GM12878 (cell line): Measurements from ENCODE around the gene CCDC70. TPM values are rescaled to one million over a fixed set of nuclear protein-coding genes. Genes with fewer than 3 reads are reported as not detected.

ENCODE experiments used
- ATAC-seq: fragments of 200-7000 bp; cut with Tn5 transposase; 3 replicates; pipeline ENCODE4 v1.9.1; 2020; ENCODE audit warnings: mild to moderate bottlenecking, moderate library complexity
- BruUV-seq: library from RNA; stranded (reverse); fragments of 400-500 nt; replicated peaks from 2 replicates; lab custom pipeline; 2021; lab: Mats Ljungman, UMichigan
- CTCF ChIA-PET: fragments of 300-600 bp; sonication (Branson Sonifier 250); formaldehyde crosslinking; extraction: SDS; loops from one replicate; lab custom pipeline; 2021; ENCODE audit warnings: inconsistent platforms; lab: Yijun Ruan, JAX
- POLR2A ChIA-PET: fragments of 350-600 bp; formaldehyde crosslinking; extraction: SDS; loops from one replicate; lab custom pipeline; 2021; ENCODE audit warnings: inconsistent platforms; lab: Charles Lee
- RAD21 ChIA-PET: fragments of 300-600 bp; sonication (Branson Sonifier 250); formaldehyde crosslinking; loops from one replicate; lab custom pipeline; 2023; ENCODE audit warnings: antibody characterized with exemption; ENCODE audit not compliant: unreplicated experiment; lab: Charles Lee
- SMC1A ChIA-PET: fragments of 300-600 bp; sonication (Branson Sonifier 250); formaldehyde crosslinking; loops from one replicate; lab custom pipeline; 2023; ENCODE audit not compliant: unreplicated experiment, uncharacterized antibody; lab: Charles Lee
- DNase-seq: peaks from one replicate; pipeline ENCODE4 v3.0.0-alpha.2; 2011; ENCODE audit warnings: low read depth, low spot score
- FAIRE-seq: peaks from 3 replicates; lab custom pipeline; 2011; peaks lifted over from hg19 to GRCh38; lab: Jason Lieb, UNC
- H2AFZ ChIP-seq: 2 replicates; pipeline ENCODE4 v1.6.0; 2011; ENCODE audit warnings: low read depth, low read length, control low read depth; ENCODE audit not compliant: control insufficient read depth
- H3K27ac ChIP-seq: 2 replicates; pipeline ENCODE4 v1.5.1; 2011; ENCODE audit warnings: control low read depth; ENCODE audit not compliant: control insufficient read depth, insufficient read depth
- H3K27me3 ChIP-seq, 2 experiments: replicated peaks in 1 of 2; 2 replicates each; pipeline versions ENCODE4 v1.6.0 to v1.6.1; 2011; ENCODE audit warnings: low read length in 1 of 2; ENCODE audit not compliant: control insufficient read depth in 2 of 2, insufficient read depth in 2 of 2
- H3K36me3 ChIP-seq, 2 experiments: 2 replicates each; pipeline ENCODE4 v1.5.1; 2011; ENCODE audit warnings: low read length in 1 of 2; ENCODE audit not compliant: control insufficient read depth in 2 of 2, insufficient read depth in 2 of 2
- H3K4me1 ChIP-seq: 2 replicates; pipeline ENCODE4 v1.6.1; 2011; ENCODE audit warnings: mild to moderate bottlenecking, low read length, moderate library complexity, mixed read lengths; ENCODE audit not compliant: control insufficient read depth, insufficient read depth
- H3K4me2 ChIP-seq: 2 replicates; pipeline ENCODE4 v1.6.0; 2011; ENCODE audit warnings: control low read depth; ENCODE audit not compliant: control insufficient read depth, insufficient read depth
- H3K4me3 ChIP-seq: fragments of 200-600 bp; sonication (generic); 2 replicates; pipeline ENCODE4 v1.5.1; 2016
- H3K79me2 ChIP-seq: 2 replicates; pipeline ENCODE4 v1.6.0; 2011; ENCODE audit warnings: low read length; ENCODE audit not compliant: control insufficient read depth, insufficient read depth
- H3K9ac ChIP-seq: 2 replicates; pipeline ENCODE4 v1.8.0; 2011; ENCODE audit warnings: low read length, control low read depth, mixed read lengths; ENCODE audit not compliant: control insufficient read depth, insufficient read depth
- H3K9me3 ChIP-seq: replicated peaks from 3 replicates; pipeline ENCODE4 v1.5.1; 2011; ENCODE audit warnings: mild to moderate bottlenecking, low read length; ENCODE audit not compliant: control insufficient read depth, insufficient read depth
- H4K20me1 ChIP-seq: 2 replicates; pipeline ENCODE4 v1.6.0; 2011; ENCODE audit not compliant: control insufficient read depth, insufficient read depth
- BHLHE40 ChIP-seq, 2 experiments: fragments of 450-650 bp in 1 of 2; IDR thresholded peaks; 2 replicates each; pipeline ENCODE4 v1.6.1; 2011 to 2017; ENCODE audit warnings: low read depth in 2 of 2, borderline replicate concordance in 1 of 2, improper control_type of control experiment in 1 of 2, low read length in 1 of 2, mild to moderate bottlenecking in 1 of 2
- CBFB ChIP-seq: IDR thresholded peaks from 2 replicates; pipeline ENCODE4 v1.6.1; 2016; ENCODE audit warnings: antibody characterized with exemption, low read depth
- CBX3 ChIP-seq: fragments of 200-600 bp; sonication (generic); IDR thresholded peaks from 2 replicates; pipeline ENCODE4 v1.6.1; 2016; ENCODE audit warnings: low read depth, borderline replicate concordance
- E4F1 ChIP-seq: fragments of 450-650 bp; IDR thresholded peaks from 2 replicates; pipeline ENCODE4 v1.6.1; 2018; ENCODE audit warnings: borderline replicate concordance, mild to moderate bottlenecking; ENCODE audit not compliant: partially characterized antibody
- EZH2 ChIP-seq: IDR thresholded peaks from 2 replicates; pipeline ENCODE4 v1.6.1; 2012; ENCODE audit warnings: low read depth, mild to moderate bottlenecking, control low read depth, inconsistent platforms, low read length, borderline replicate concordance; ENCODE audit not compliant: control insufficient read depth
- FOXK2 ChIP-seq: fragments of 450-650 bp; IDR thresholded peaks from 2 replicates; pipeline ENCODE4 v1.6.1; 2017; ENCODE audit warnings: mild to moderate bottlenecking, moderate library complexity
- GABPA ChIP-seq: IDR thresholded peaks from 2 replicates; pipeline ENCODE4 v1.6.1; 2014; ENCODE audit warnings: antibody characterized with exemption, low read depth, mild to moderate bottlenecking, inconsistent platforms
- LARP7 ChIP-seq: fragments of 450-650 bp; IDR thresholded peaks from 2 replicates; pipeline ENCODE4 v1.6.1; 2017; ENCODE audit warnings: mild to moderate bottlenecking
- MAX ChIP-seq: IDR thresholded peaks from 2 replicates; pipeline ENCODE4 v1.6.1; 2012; ENCODE audit warnings: low read depth, low read length, improper control_type of control experiment
- MTA3 ChIP-seq: IDR thresholded peaks from 2 replicates; pipeline ENCODE4 v1.6.1; 2012; ENCODE audit warnings: low read length, inconsistent platforms, borderline replicate concordance
- NFXL1 ChIP-seq: fragments of 450-650 bp; IDR thresholded peaks from 2 replicates; pipeline ENCODE4 v1.6.1; 2017; ENCODE audit warnings: antibody characterized with exemption, mild to moderate bottlenecking, borderline replicate concordance
- NFYA ChIP-seq: IDR thresholded peaks from 2 replicates; pipeline ENCODE4 v1.6.1; 2011; ENCODE audit warnings: low read depth, mild to moderate bottlenecking, low read length, improper control_type of control experiment, borderline replicate concordance
- PAX8 ChIP-seq: fragments of 450-650 bp; IDR thresholded peaks from 2 replicates; pipeline ENCODE4 v1.6.1; 2017; ENCODE audit warnings: mild to moderate bottlenecking, moderate library complexity
- SREBF2 ChIP-seq: IDR thresholded peaks from 2 replicates; pipeline ENCODE4 v1.6.1; 2012; ENCODE audit warnings: mild to moderate bottlenecking, low read length
- TCF3 ChIP-seq: IDR thresholded peaks from 2 replicates; pipeline ENCODE4 v1.6.1; 2012; ENCODE audit warnings: low read depth, mild to moderate bottlenecking, low read length, borderline replicate concordance; ENCODE audit not compliant: insufficient read depth
- ZZZ3 ChIP-seq: IDR thresholded peaks from 2 replicates; pipeline ENCODE4 v1.6.1; 2011; ENCODE audit warnings: low read depth; ENCODE audit not compliant: control insufficient read depth, insufficient read length
- WGBS: methylation state at CpG from one replicate; pipeline ENCODE4 v1.1.6; 2016; ENCODE audit warnings: low lambda C conversion rate; ENCODE audit not compliant: insufficient replicate concordance, insufficient coverage; ENCODE audit errors: missing lambda C conversion rate; 5-methylcytosine and 5-hydroxymethylcytosine counted together
- in situ Hi-C: fragments of 300-500 bp; cut with MboI; formaldehyde crosslinking; loops from 9 replicates; pipeline ENCODE4 v1.14.3; 2018; ENCODE audit warnings: mixed read lengths
- intact Hi-C: fragments of 100-400 bp; cut with micrococcal nuclease; formaldehyde crosslinking; loops from one replicate; pipeline ENCODE4 v1.14.2; 2022; ENCODE audit not compliant: unreplicated experiment
- polyA plus RNA-seq, 11 experiments: library from polyadenylated mRNA; depleted of rRNA in 4 of 11; unstranded in 6 of 11; stranded (reverse) in 5 of 11; fragments of >200 nt; fragmentation: Nextera tagmentation in 4 of 11; fragmentation: Illumina TruSeq in 1 of 11; extraction: Ambion mirVana in 4 of 11; extraction: Trizol in 1 of 11; gene quantifications; 1 replicate in 1 of 11; 2 replicates in 10 of 11; pipeline versions ENCODE4 v1.2.1 to v1.2.3, GENCODE V29; 2011 to 2016; ENCODE audit warnings: inconsistent platforms in 2 of 11, missing spikeins in 2 of 11, low read depth in 1 of 11
- total RNA-seq, 4 experiments: library from RNA; depleted of rRNA in 3 of 4; stranded (reverse); fragments of >200 nt in 3 of 4; fragmentation: Illumina TruSeq in 1 of 4; extraction: Trizol in 1 of 4; gene quantifications; 2 replicates each; pipeline versions ENCODE4 v1.2.1 to v1.2.3, GENCODE V29; 2013 to 2021

The CCDC70 gene
- total and polyA plus RNA-seq, 10 of the 15 experiments (the other 5 are each of a cell fraction or from before 2014, with no cell fraction given), result not detected

- Histone ChIP-seq H3K9ac (no peak overlapping the region), H3K27me3 (no peaks in the 10 kb centered on the region; a peak in 1 of 4 replicates), H3K4me3 (no peak overlapping the region), H3K4me1 (no peaks in the 10 kb centered on the region), H3K27ac (no peak overlapping the region), H3K36me3 (no peaks in the 10 kb centered on the region), H3K4me2 (no peak overlapping the region), H3K79me2 (no peaks in the 10 kb centered on the region), H4K20me1 (no peaks in the 10 kb centered on the region), H3K9me3 (no peaks in the 10 kb centered on the region), H2AFZ (no peak overlapping the region)
- 3% methylated on average over 7 of the region's 7 CpGs for WGBS
- ChIA-PET POLR2A (no interaction called here), RAD21 (no interaction called here), SMC1A (interaction anchor here (0.9 kb wide), 1 partner anchor 51 kb away, joined by 3 read pairs; no protein-coding TSS in a partner anchor), CTCF (interaction anchor here (1.3 to 2.4 kb wide), 3 partner anchors 14 to 48 kb away, joined by 3 to 8 read pairs (median 6); no protein-coding TSS in a partner anchor)
- no peak for ATAC-seq
- DNase-seq, result no peak
- BruUV-seq, result no TSS peak
- in situ Hi-C loops (no loop called here), intact Hi-C loops (no loop called here)
- no peak for FAIRE-seq
- TF ChIP-seq SREBF2 (no peak), ZZZ3 (no peak), E4F1 (no peak), LARP7 (no peak)
Observed at GRCh38 chr13:51862957-51863356, 1.2 kb downstream of the CCDC70 start.

GRCh38 chr13:51865838-51866237, 4.1 kb downstream of the CCDC70 start:
- POLR2A ChIA-PET, result no interaction called here
- intact Hi-C loops, result no loop called here
- no peak for TF ChIP-seq TCF3
- TF ChIP-seq GABPA, result no peak
- TF ChIP-seq CBX3, result no peak
- no peak for TF ChIP-seq NFXL1
- no peak for TF ChIP-seq CBFB
- TF ChIP-seq NFYA, result no peak
- TF ChIP-seq MTA3, result no peak
- TF ChIP-seq MAX, result no peak
- no peak for TF ChIP-seq FOXK2
- no peak for TF ChIP-seq BHLHE40 (IDR thresholded peaks at IDR 0.05; ENCODE audit: borderline replicate concordance in 1 of 2, low read depth in 2 of 2, low read length in 1 of 2)
- TF ChIP-seq PAX8, result no peak
- no peak for TF ChIP-seq EZH2

More at GRCh38 chr13:51865838-51866237, 4.1 kb downstream of the CCDC70 start:
- Histone ChIP-seq H4K20me1 (no peaks in the 10 kb centered on the region), H3K4me1 (no peaks in the 10 kb centered on the region), H3K79me2 (no peaks in the 10 kb centered on the region), H3K4me2 (no peak overlapping the region), H3K36me3 (no peaks in the 10 kb centered on the region), H3K27me3 (no peaks in the 10 kb centered on the region), H3K4me3 (no peak overlapping the region), H3K27ac (no peak overlapping the region), H2AFZ (no peak overlapping the region), H3K9me3 (no peaks in the 10 kb centered on the region), H3K9ac (no peak overlapping the region)
- no peak for FAIRE-seq
- DNase-seq, result no peak
- in situ Hi-C loops, result no loop called here
- CTCF ChIA-PET, result no interaction called here
- RAD21 ChIA-PET, result no interaction called here
- no peak for ATAC-seq
- 28% methylated on average over 7 of the region's 7 CpGs for WGBS
- SMC1A ChIA-PET, result no interaction called here
- no TSS peak for BruUV-seq
